GM12878 (cell line): ENCODE measurements around the gene TMEM50B. TPM values are rescaled to one million over a fixed set of nuclear protein-coding genes. Genes with fewer than 3 reads are reported as not detected.

ENCODE experiments used
- ATAC-seq: fragments of 200-7000 bp; cut with Tn5 transposase; 3 replicates; pipeline ENCODE4 v1.9.1; 2020; ENCODE audit warnings: mild to moderate bottlenecking, moderate library complexity
- BruUV-seq: library from RNA; stranded (reverse); fragments of 400-500 nt; replicated peaks from 2 replicates; lab custom pipeline; 2021; lab: Mats Ljungman, UMichigan
- CTCF ChIA-PET: fragments of 300-600 bp; sonication (Branson Sonifier 250); formaldehyde crosslinking; extraction: SDS; loops from one replicate; lab custom pipeline; 2021; ENCODE audit warnings: inconsistent platforms; lab: Yijun Ruan, JAX
- POLR2A ChIA-PET: fragments of 350-600 bp; formaldehyde crosslinking; extraction: SDS; loops from one replicate; lab custom pipeline; 2021; ENCODE audit warnings: inconsistent platforms; lab: Charles Lee
- RAD21 ChIA-PET: fragments of 300-600 bp; sonication (Branson Sonifier 250); formaldehyde crosslinking; loops from one replicate; lab custom pipeline; 2023; ENCODE audit warnings: antibody characterized with exemption; ENCODE audit not compliant: unreplicated experiment; lab: Charles Lee
- SMC1A ChIA-PET: fragments of 300-600 bp; sonication (Branson Sonifier 250); formaldehyde crosslinking; loops from one replicate; lab custom pipeline; 2023; ENCODE audit not compliant: unreplicated experiment, uncharacterized antibody; lab: Charles Lee
- DNase-seq: peaks from one replicate; pipeline ENCODE4 v3.0.0-alpha.2; 2011; ENCODE audit warnings: low read depth, low spot score
- FAIRE-seq: peaks from 3 replicates; lab custom pipeline; 2011; peaks lifted over from hg19 to GRCh38; lab: Jason Lieb, UNC
- H2AFZ ChIP-seq: 2 replicates; pipeline ENCODE4 v1.6.0; 2011; ENCODE audit warnings: low read depth, low read length, control low read depth; ENCODE audit not compliant: control insufficient read depth
- H3K27ac ChIP-seq: 2 replicates; pipeline ENCODE4 v1.5.1; 2011; ENCODE audit warnings: control low read depth; ENCODE audit not compliant: control insufficient read depth, insufficient read depth
- H3K27me3 ChIP-seq, 2 experiments: replicated peaks in 1 of 2; 2 replicates each; pipeline versions ENCODE4 v1.6.0 to v1.6.1; 2011; ENCODE audit warnings: low read length in 1 of 2; ENCODE audit not compliant: control insufficient read depth in 2 of 2, insufficient read depth in 2 of 2
- H3K36me3 ChIP-seq, 2 experiments: 2 replicates each; pipeline ENCODE4 v1.5.1; 2011; ENCODE audit warnings: low read length in 1 of 2; ENCODE audit not compliant: control insufficient read depth in 2 of 2, insufficient read depth in 2 of 2
- H3K4me1 ChIP-seq: 2 replicates; pipeline ENCODE4 v1.6.1; 2011; ENCODE audit warnings: mild to moderate bottlenecking, low read length, moderate library complexity, mixed read lengths; ENCODE audit not compliant: control insufficient read depth, insufficient read depth
- H3K4me2 ChIP-seq: 2 replicates; pipeline ENCODE4 v1.6.0; 2011; ENCODE audit warnings: control low read depth; ENCODE audit not compliant: control insufficient read depth, insufficient read depth
- H3K4me3 ChIP-seq: fragments of 200-600 bp; sonication (generic); 2 replicates; pipeline ENCODE4 v1.5.1; 2016
- H3K79me2 ChIP-seq: 2 replicates; pipeline ENCODE4 v1.6.0; 2011; ENCODE audit warnings: low read length; ENCODE audit not compliant: control insufficient read depth, insufficient read depth
- H3K9ac ChIP-seq: 2 replicates; pipeline ENCODE4 v1.8.0; 2011; ENCODE audit warnings: low read length, control low read depth, mixed read lengths; ENCODE audit not compliant: control insufficient read depth, insufficient read depth
- H3K9me3 ChIP-seq: replicated peaks from 3 replicates; pipeline ENCODE4 v1.5.1; 2011; ENCODE audit warnings: mild to moderate bottlenecking, low read length; ENCODE audit not compliant: control insufficient read depth, insufficient read depth
- H4K20me1 ChIP-seq: 2 replicates; pipeline ENCODE4 v1.6.0; 2011; ENCODE audit not compliant: control insufficient read depth, insufficient read depth
- DPF2 ChIP-seq: fragments of 450-650 bp; IDR thresholded peaks from 2 replicates; pipeline ENCODE4 v1.6.1; 2017; ENCODE audit warnings: mild to moderate bottlenecking
- EGR1 ChIP-seq, 2 experiments: IDR thresholded peaks; 1 replicate in 1 of 2; 2 replicates in 1 of 2; pipeline ENCODE4 v1.6.1; 2011 to 2012; ENCODE audit warnings: low read depth in 2 of 2, low read length in 2 of 2, borderline replicate concordance in 1 of 2, mild to moderate bottlenecking in 1 of 2, moderate library complexity in 1 of 2
- HSF1 ChIP-seq: fragments of 150-350 bp; IDR thresholded peaks from 2 replicates; pipeline ENCODE4 v1.6.1; 2014; ENCODE audit warnings: mild to moderate bottlenecking, low read depth, low read length
- MAX ChIP-seq: IDR thresholded peaks from 2 replicates; pipeline ENCODE4 v1.6.1; 2012; ENCODE audit warnings: low read depth, low read length, improper control_type of control experiment
- PBX3 ChIP-seq: IDR thresholded peaks from 2 replicates; pipeline ENCODE4 v1.6.1; 2011; ENCODE audit warnings: mild to moderate bottlenecking, low read depth, low read length, moderate library complexity; ENCODE audit not compliant: insufficient replicate concordance
- ZNF207 ChIP-seq: fragments of 450-650 bp; IDR thresholded peaks from 2 replicates; pipeline ENCODE4 v1.6.1; 2014; ENCODE audit warnings: antibody characterized with exemption, mild to moderate bottlenecking, borderline replicate concordance
- WGBS: methylation state at CpG from one replicate; pipeline ENCODE4 v1.1.6; 2016; ENCODE audit warnings: low lambda C conversion rate; ENCODE audit not compliant: insufficient replicate concordance, insufficient coverage; ENCODE audit errors: missing lambda C conversion rate; 5-methylcytosine and 5-hydroxymethylcytosine counted together
- in situ Hi-C: fragments of 300-500 bp; cut with MboI; formaldehyde crosslinking; loops from 9 replicates; pipeline ENCODE4 v1.14.3; 2018; ENCODE audit warnings: mixed read lengths
- intact Hi-C: fragments of 100-400 bp; cut with micrococcal nuclease; formaldehyde crosslinking; loops from one replicate; pipeline ENCODE4 v1.14.2; 2022; ENCODE audit not compliant: unreplicated experiment
- polyA plus RNA-seq, 11 experiments: library from polyadenylated mRNA; depleted of rRNA in 4 of 11; unstranded in 6 of 11; stranded (reverse) in 5 of 11; fragments of >200 nt; fragmentation: Nextera tagmentation in 4 of 11; fragmentation: Illumina TruSeq in 1 of 11; extraction: Ambion mirVana in 4 of 11; extraction: Trizol in 1 of 11; gene quantifications; 1 replicate in 1 of 11; 2 replicates in 10 of 11; pipeline versions ENCODE4 v1.2.1 to v1.2.3, GENCODE V29; 2011 to 2016; ENCODE audit warnings: inconsistent platforms in 2 of 11, missing spikeins in 2 of 11, low read depth in 1 of 11
- total RNA-seq, 4 experiments: library from RNA; depleted of rRNA in 3 of 4; stranded (reverse); fragments of >200 nt in 3 of 4; fragmentation: Illumina TruSeq in 1 of 4; extraction: Trizol in 1 of 4; gene quantifications; 2 replicates each; pipeline versions ENCODE4 v1.2.1 to v1.2.3, GENCODE V29; 2013 to 2021

The TMEM50B gene
- total and polyA plus RNA-seq, 10 of the 15 experiments (the other 5 are each of a cell fraction or from before 2014, with no cell fraction given): 12.1 to 42.1 (median 18.2) TPM

- H3K79me2 ChIP-seq: no peaks in the 10 kb centered on the region
- BruUV-seq: no TSS peak
- H3K4me3 ChIP-seq: no peak overlapping the region
- H3K36me3 ChIP-seq: no peaks in the 10 kb centered on the region
- no peak overlapping the region for H3K9ac ChIP-seq
- H3K9me3 ChIP-seq: no peaks in the 10 kb centered on the region
- ChIA-PET RAD21 (no interaction called here), CTCF (interaction anchor here (0.7 to 0.9 kb wide), 2 partner anchors 21 to 110 kb away, joined by 3 read pairs; no protein-coding TSS in a partner anchor), SMC1A (no interaction called here), POLR2A (no interaction called here)
- FAIRE-seq: no peak
- intact Hi-C loops (no loop called here), in situ Hi-C loops (no loop called here)
- H3K4me2 ChIP-seq: no peak overlapping the region
- no peak for DNase-seq
- 58% methylated on average over 7 of the region's 7 CpGs for WGBS
- no peaks in the 10 kb centered on the region for H3K27me3 ChIP-seq
- no peaks in the 10 kb centered on the region for H4K20me1 ChIP-seq
- no peak for ATAC-seq
- H3K27ac ChIP-seq: no peak overlapping the region
- no peaks in the 10 kb centered on the region for H3K4me1 ChIP-seq
- TF ChIP-seq HSF1 (no peak), EGR1 (IDR thresholded peaks at IDR 0.05; ENCODE audit: borderline replicate concordance in 1 of 2, low read depth in 2 of 2, low read length in 2 of 2) (no peak), DPF2 (no peak), PBX3 (no peak), ZNF207 (no peak), MAX (no peak)
- H2AFZ ChIP-seq: no peak overlapping the region
Observed at GRCh38 chr21:33496345-33496744, 16.6 kb upstream of the TMEM50B start.
